ENCODE results near the gene SH2D3C. TPM values are rescaled to one million over a fixed set of nuclear protein-coding genes. Genes with fewer than 3 reads are reported as not detected.

The SH2D3C gene
- total and polyA plus RNA-seq, 10 of the 15 experiments (the other 5 are each of a cell fraction or from before 2014, with no cell fraction given), result 1.2 to 23.5 (median 16.2) TPM

- POLR2A ChIA-PET, result interaction anchor here (0.6 kb wide), 1 partner anchor 306 kb away, joined by 6 read pairs; no protein-coding TSS in a partner anchor
- H3K9me3 ChIP-seq (replicated peaks; ENCODE audit: control insufficient read depth, insufficient read depth, low read length), result no peaks in the 10 kb centered on the region
- no peaks in the 10 kb centered on the region for H3K27me3 ChIP-seq (replicated peaks in 1 of 2; ENCODE audit: control insufficient read depth in 2 of 2, insufficient read depth in 2 of 2, low read length in 1 of 2)
- H3K4me2 ChIP-seq (ENCODE audit: control insufficient read depth, insufficient read depth), result no peak overlapping the region
- no peaks in the 10 kb centered on the region for H3K4me1 ChIP-seq (ENCODE audit: control insufficient read depth, insufficient read depth, low read length)
- H3K4me3 ChIP-seq, result no peak overlapping the region
- RAD21 ChIA-PET (ENCODE audit: unreplicated experiment), result no interaction called here
- no peak overlapping the region for H2AFZ ChIP-seq (ENCODE audit: control insufficient read depth, low read depth, low read length)
- DNase-seq (ENCODE audit: low read depth, low spot score) (no peak), FAIRE-seq (no peak), ATAC-seq (no peak)
- no TSS peak for BruUV-seq (replicated peaks)
- H3K36me3 ChIP-seq (ENCODE audit: control insufficient read depth in 2 of 2, insufficient read depth in 2 of 2, low read length in 1 of 2), result no peaks in the 10 kb centered on the region
- H3K79me2 ChIP-seq (ENCODE audit: control insufficient read depth, insufficient read depth, low read length), result no peaks in the 10 kb centered on the region
- H3K27ac ChIP-seq (ENCODE audit: control insufficient read depth, insufficient read depth), result no peak overlapping the region
- H3K9ac ChIP-seq (ENCODE audit: control insufficient read depth, insufficient read depth, low read length), result no peak overlapping the region
- WGBS (ENCODE audit: insufficient coverage, insufficient replicate concordance, low lambda C conversion rate, missing lambda C conversion rate), result 60% methylated on average over 10 of the region's 10 CpGs
- TF ChIP-seq STAT3 (IDR thresholded peaks at IDR 0.05; ENCODE audit: low read depth, low read length) (no peak), ZNF24 (IDR thresholded peaks at IDR 0.05) (no peak), EP300 (IDR thresholded peaks at IDR 0.05; ENCODE audit: borderline replicate concordance in 1 of 2, control insufficient read depth in 1 of 2, low read depth in 2 of 2, low read length in 2 of 2) (no peak), RFX5 (IDR thresholded peaks at IDR 0.05; ENCODE audit: low read depth, low read length) (no peak)
- H4K20me1 ChIP-seq (ENCODE audit: control insufficient read depth, insufficient read depth), result no peaks in the 10 kb centered on the region
- intact Hi-C loops (cut with micrococcal nuclease; ENCODE audit: unreplicated experiment) (no loop called here), in situ Hi-C loops (cut with MboI) (no loop called here)
- SMC1A ChIA-PET (ENCODE audit: uncharacterized antibody, unreplicated experiment), result no interaction called here
- CTCF ChIA-PET, result no interaction called here
These were observed 87.7 kb downstream of the SH2D3C start for GRCh38 chr9:127690735-127691134.

- CTCF ChIA-PET, result no interaction called here
- FAIRE-seq (no peak), DNase-seq (ENCODE audit: low read depth, low spot score) (no peak), ATAC-seq (no peak)
- H3K9me3 ChIP-seq (replicated peaks; ENCODE audit: control insufficient read depth, insufficient read depth, low read length), result no peaks in the 10 kb centered on the region
- RAD21 ChIA-PET (ENCODE audit: unreplicated experiment), result no interaction called here
- H3K9ac ChIP-seq (ENCODE audit: control insufficient read depth, insufficient read depth, low read length), result no peak overlapping the region
- no peaks in the 10 kb centered on the region for H4K20me1 ChIP-seq (ENCODE audit: control insufficient read depth, insufficient read depth)
- no peak overlapping the region for H3K4me2 ChIP-seq (ENCODE audit: control insufficient read depth, insufficient read depth)
- intact Hi-C loops (cut with micrococcal nuclease; ENCODE audit: unreplicated experiment) (no loop called here), in situ Hi-C loops (cut with MboI) (no loop called here)
- no peak overlapping the region for H3K4me3 ChIP-seq
- BruUV-seq (replicated peaks), result no TSS peak
- no peaks in the 10 kb centered on the region for H3K4me1 ChIP-seq (ENCODE audit: control insufficient read depth, insufficient read depth, low read length)
- H3K27me3 ChIP-seq (replicated peaks in 1 of 2; ENCODE audit: control insufficient read depth in 2 of 2, insufficient read depth in 2 of 2, low read length in 1 of 2), result no peaks in the 10 kb centered on the region; a peak in 3 of 4 replicates
- H3K36me3 ChIP-seq (ENCODE audit: control insufficient read depth in 2 of 2, insufficient read depth in 2 of 2, low read length in 1 of 2), result no peaks in the 10 kb centered on the region
- no peaks in the 10 kb centered on the region for H3K79me2 ChIP-seq (ENCODE audit: control insufficient read depth, insufficient read depth, low read length)
- H3K27ac ChIP-seq (ENCODE audit: control insufficient read depth, insufficient read depth), result no peak overlapping the region
- POLR2A ChIA-PET, result no interaction called here
- H2AFZ ChIP-seq (ENCODE audit: control insufficient read depth, low read depth, low read length), result no peak overlapping the region
- WGBS (ENCODE audit: insufficient coverage, insufficient replicate concordance, low lambda C conversion rate, missing lambda C conversion rate), result 61% methylated on average over 12 of the region's 13 CpGs
- SMC1A ChIA-PET (ENCODE audit: uncharacterized antibody, unreplicated experiment), result no interaction called here
- TF ChIP-seq ZNF384 (IDR thresholded peaks at IDR 0.05; ENCODE audit: borderline replicate concordance, low read depth, low read length) (no peak), CEBPB (IDR thresholded peaks at IDR 0.05; ENCODE audit: borderline replicate concordance in 1 of 2, low read depth in 2 of 2, low read length in 2 of 2) (no peak), RELA (IDR thresholded peaks at IDR 0.05; ENCODE audit: borderline replicate concordance, partially characterized antibody) (no peak), WRNIP1 (IDR thresholded peaks at IDR 0.05; ENCODE audit: borderline replicate concordance, low read depth, low read length) (no peak), REST (IDR thresholded peaks at IDR 0.05; ENCODE audit: low read depth, low read length) (no peak), ZBED1 (IDR thresholded peaks at IDR 0.05; ENCODE audit: borderline replicate concordance) (no peak), STAT3 (IDR thresholded peaks at IDR 0.05; ENCODE audit: low read depth, low read length) (no peak)
These were observed 89.0 kb downstream of the SH2D3C start for GRCh38 chr9:127689329-127690000.

Data from GM12878 (cell line).